ES-I3 (cell line): ENCODE data around the gene ZNF385B.

Source experiments
- H3K36me3 ChIP-seq: 2 replicates; pipeline ENCODE4 v1.6.1; 2013; ENCODE audit warnings: mild to moderate bottlenecking, low read length, control low read depth, moderate library complexity; ENCODE audit not compliant: insufficient read depth
- H3K4me1 ChIP-seq: 2 replicates; pipeline ENCODE4 v1.6.1; 2013; ENCODE audit warnings: mild to moderate bottlenecking, control low read depth, low read length; ENCODE audit not compliant: insufficient read depth
- H3K9ac ChIP-seq: 2 replicates; pipeline ENCODE4 v1.6.1; 2013; ENCODE audit warnings: low read depth, mild to moderate bottlenecking, low read length, moderate library complexity
- H3K9me3 ChIP-seq: 2 replicates; pipeline ENCODE4 v1.6.1; 2013; ENCODE audit warnings: mild to moderate bottlenecking, low read length, moderate library complexity; ENCODE audit not compliant: control insufficient read depth, insufficient read depth

The ZNF385B gene

GRCh38 chr2:179613701-179614100 lies 247.7 kb downstream of the ZNF385B start:
- H3K4me1 ChIP-seq, result no peaks in the 10 kb centered on the region
- H3K9ac ChIP-seq, result no peak overlapping the region
- no peaks in the 10 kb centered on the region for H3K9me3 ChIP-seq
- H3K36me3 ChIP-seq, result no peaks in the 10 kb centered on the region

GRCh38 chr2:179613299-179613651 lies 248.1 kb downstream of the ZNF385B start:
- Histone ChIP-seq H3K36me3 (no peaks in the 10 kb centered on the region), H3K4me1 (peaks cover 2% of the 10 kb centered on the region; the same call in 1 of the 2 replicates), H3K9ac (no peak overlapping the region), H3K9me3 (no peaks in the 10 kb centered on the region)

GRCh38 chr2:179612591-179613298 lies 248.7 kb downstream of the ZNF385B start:
- H3K9ac ChIP-seq, result no peak overlapping the region
- H3K4me1 ChIP-seq, result peaks cover 5% of the 10 kb centered on the region; the same call in 1 of the 2 replicates
- H3K36me3 ChIP-seq, result no peaks in the 10 kb centered on the region
- no peaks in the 10 kb centered on the region for H3K9me3 ChIP-seq

GRCh38 chr2:179612108-179612507 lies 249.3 kb downstream of the ZNF385B start:
- Histone ChIP-seq H3K4me1 (peaks cover 8% of the 10 kb centered on the region; the same call in 1 of the 2 replicates), H3K9me3 (no peaks in the 10 kb centered on the region), H3K36me3 (no peaks in the 10 kb centered on the region), H3K9ac (no peak overlapping the region)

- Histone ChIP-seq H3K36me3 (no peaks in the 10 kb centered on the region), H3K4me1 (peaks cover 10% of the 10 kb centered on the region; the same call in 1 of the 2 replicates), H3K9me3 (no peaks in the 10 kb centered on the region), H3K9ac (no peak overlapping the region)
Observed at GRCh38 chr2:179606141-179606540, 255.3 kb downstream of the ZNF385B start.

- Histone ChIP-seq H3K9ac (no peak overlapping the region), H3K9me3 (no peaks in the 10 kb centered on the region), H3K4me1 (peaks cover 10% of the 10 kb centered on the region; the same call in 1 of the 2 replicates), H3K36me3 (no peaks in the 10 kb centered on the region)
Observed at GRCh38 chr2:179605341-179605740, 256.1 kb downstream of the ZNF385B start.

- Histone ChIP-seq H3K4me1 (peaks cover 10% of the 10 kb centered on the region; the same call in 1 of the 2 replicates), H3K9me3 (no peaks in the 10 kb centered on the region), H3K36me3 (no peaks in the 10 kb centered on the region), H3K9ac (no peak overlapping the region)
Observed at GRCh38 chr2:179604598-179604997, 256.8 kb downstream of the ZNF385B start.

- Histone ChIP-seq H3K36me3 (no peaks in the 10 kb centered on the region), H3K9me3 (no peaks in the 10 kb centered on the region)
Observed at GRCh38 chr2:179602452-179602851, 259.0 kb downstream of the ZNF385B start.

GRCh38 chr2:179596018-179596417 lies 265.4 kb downstream of the ZNF385B start:
- Histone ChIP-seq H3K36me3 (no peaks in the 10 kb centered on the region), H3K9me3 (no peaks in the 10 kb centered on the region), H3K9ac (no peak overlapping the region), H3K4me1 (no peaks in the 10 kb centered on the region)

More at GRCh38 chr2:179602452-179602851, 259.0 kb downstream of the ZNF385B start:
- Histone ChIP-seq H3K4me1 (0 out of 2 replicates have a peak, but pooled peaks cover 4% of the 10 kb centered on the region), H3K9ac (no peak overlapping the region)

GRCh38 chr2:179595284-179595683 lies 266.1 kb downstream of the ZNF385B start:
- no peaks in the 10 kb centered on the region for H3K36me3 ChIP-seq
- H3K4me1 ChIP-seq, result no peaks in the 10 kb centered on the region
- no peak overlapping the region for H3K9ac ChIP-seq
- no peaks in the 10 kb centered on the region for H3K9me3 ChIP-seq

- no peaks in the 10 kb centered on the region for H3K9me3 ChIP-seq
- no peak overlapping the region for H3K9ac ChIP-seq
- H3K4me1 ChIP-seq, result no peaks in the 10 kb centered on the region
- no peaks in the 10 kb centered on the region for H3K36me3 ChIP-seq
Observed at GRCh38 chr2:179594268-179595112, 266.9 kb downstream of the ZNF385B start.

- no peaks in the 10 kb centered on the region for H3K9me3 ChIP-seq
- H3K9ac ChIP-seq, result no peak overlapping the region
- H3K4me1 ChIP-seq, result no peaks in the 10 kb centered on the region
- no peaks in the 10 kb centered on the region for H3K36me3 ChIP-seq
Observed at GRCh38 chr2:179593323-179593722, 268.1 kb downstream of the ZNF385B start.

GRCh38 chr2:179592167-179592936 lies 269.1 kb downstream of the ZNF385B start:
- Histone ChIP-seq H3K4me1 (no peaks in the 10 kb centered on the region), H3K9me3 (no peaks in the 10 kb centered on the region), H3K36me3 (no peaks in the 10 kb centered on the region), H3K9ac (no peak overlapping the region)

GRCh38 chr2:179591690-179592089 lies 269.7 kb downstream of the ZNF385B start:
- H3K9ac ChIP-seq, result no peak overlapping the region
- H3K36me3 ChIP-seq, result no peaks in the 10 kb centered on the region
- no peaks in the 10 kb centered on the region for H3K4me1 ChIP-seq
- H3K9me3 ChIP-seq, result no peaks in the 10 kb centered on the region
